ENCODE measurements around the gene ADAT2. TPM values are rescaled to one million over a fixed set of nuclear protein-coding genes. Genes with fewer than 3 reads are reported as not detected.

Gene ADAT2
- total and polyA plus RNA-seq, 2 donors (not counting 3 experiments of a cell fraction or from before 2014, with no cell fraction given), result 5.4 to 9.8 TPM

- DNase-seq (ENCODE audit: low read depth, low spot score), result no peak
- TF ChIP-seq MYC (IDR thresholded peaks at IDR 0.05; ENCODE audit: low read depth, low read length) (no peak), POLR2AphosphoS5 (IDR thresholded peaks at IDR 0.05; ENCODE audit: insufficient read depth, low read depth, low read length) (no peak), GATA2 (IDR thresholded peaks at IDR 0.05; ENCODE audit: insufficient read depth, insufficient read length, low read depth, low read length) (no peak), EZH2 (IDR thresholded peaks at IDR 0.05; ENCODE audit: borderline replicate concordance, low read depth, low read length, severe bottlenecking) (no peak)
- H3K36me3 ChIP-seq (ENCODE audit: control insufficient read depth in 2 of 2, extremely low read depth in 1 of 2, insufficient read depth in 2 of 2, low read length in 2 of 2), result no peaks in the 10 kb centered on the region
- no peaks in the 10 kb centered on the region for H3K9me3 ChIP-seq (replicated peaks; ENCODE audit: control insufficient read depth, insufficient read depth, low read length)
- H3K79me2 ChIP-seq (ENCODE audit: control insufficient read depth, insufficient read depth, low read length), result no peaks in the 10 kb centered on the region
- H3K4me1 ChIP-seq (ENCODE audit: control insufficient read depth, extremely low read depth, insufficient read depth, low read length), result no peaks in the 10 kb centered on the region
- no peak overlapping the region for H2AFZ ChIP-seq (ENCODE audit: low read depth, low read length)
- no peaks in the 10 kb centered on the region for H4K20me1 ChIP-seq (replicated peaks; ENCODE audit: control insufficient read depth, extremely low read depth, insufficient read depth, low read length)
- dilution Hi-C loops (cut with MboI; ENCODE audit: extremely low pct_ligation_motif_present, low sequenced_read_pairs) (no loop called here), intact Hi-C loops (cut with micrococcal nuclease) (no loop called here)
- no peaks in the 10 kb centered on the region for H3K9me1 ChIP-seq (replicated peaks; ENCODE audit: control insufficient read depth, extremely low read depth, insufficient read depth, low read length)
- FAIRE-seq, result no peak
- H3K4me3 ChIP-seq (replicated peaks in 1 of 3; ENCODE audit: insufficient read depth in 1 of 3, low read depth in 1 of 3, low read length in 3 of 3), result no peak overlapping the region
- no peak overlapping the region for H3K27ac ChIP-seq (ENCODE audit: insufficient read depth, low read depth, low read length)
- peaks cover 4 to 5% of the 10 kb centered on the region in 2 experiments for H3K27me3 ChIP-seq (ENCODE audit: control insufficient read depth in 2 of 2, insufficient read depth in 2 of 2, low read length in 2 of 2)
- POLR2A ChIA-PET, result no interaction called here
- H3K9ac ChIP-seq (replicated peaks; ENCODE audit: extremely low read depth, insufficient read depth, low read length), result no peak overlapping the region
- CTCF ChIA-PET, result interaction anchor here (0.6 kb wide), 1 partner anchor 100 kb away, joined by 4 read pairs; no protein-coding TSS in a partner anchor
- H3K4me2 ChIP-seq (ENCODE audit: insufficient read depth, low read length), result no peak overlapping the region
- BruUV-seq (replicated peaks), result no TSS peak
These were observed 75.4 kb downstream of the ADAT2 start for GRCh38 chr6:143375022-143375585.

GRCh38 chr6:143374014-143374413 is 76.5 kb downstream of the ADAT2 start:
- TF ChIP-seq CTCF (IDR thresholded peaks at IDR 0.05; ENCODE audit: extremely low read depth in 1 of 2, insufficient read depth in 1 of 2, low read depth in 1 of 2, low read length in 2 of 2) (no peak), POLR2A (IDR thresholded peaks at IDR 0.05; ENCODE audit: low read depth, low read length) (no peak), JUN (IDR thresholded peaks at IDR 0.05; ENCODE audit: borderline replicate concordance, insufficient read depth, insufficient read length, low read depth) (no peak), MYC (IDR thresholded peaks at IDR 0.05; ENCODE audit: low read depth, low read length) (no peak), MAX (IDR thresholded peaks at IDR 0.05; ENCODE audit: insufficient read depth, insufficient read length) (no peak), POLR2AphosphoS5 (IDR thresholded peaks at IDR 0.05; ENCODE audit: insufficient read depth, low read depth, low read length) (no peak), FOS (IDR thresholded peaks at IDR 0.05; ENCODE audit: borderline replicate concordance, insufficient read depth, low read length) (no peak), GATA2 (IDR thresholded peaks at IDR 0.05; ENCODE audit: insufficient read depth, insufficient read length, low read depth, low read length) (no peak), EZH2 (IDR thresholded peaks at IDR 0.05; ENCODE audit: borderline replicate concordance, low read depth, low read length, severe bottlenecking) (no peak)
- POLR2A ChIA-PET, result no interaction called here
- H3K9me1 ChIP-seq (replicated peaks; ENCODE audit: control insufficient read depth, extremely low read depth, insufficient read depth, low read length), result no peaks in the 10 kb centered on the region
- no peak overlapping the region for H3K4me3 ChIP-seq (replicated peaks in 1 of 3; ENCODE audit: insufficient read depth in 1 of 3, low read depth in 1 of 3, low read length in 3 of 3)
- H3K4me2 ChIP-seq (ENCODE audit: insufficient read depth, low read length), result no peak overlapping the region
- H3K9me3 ChIP-seq (replicated peaks; ENCODE audit: control insufficient read depth, insufficient read depth, low read length), result no peaks in the 10 kb centered on the region
- intact Hi-C loops (cut with micrococcal nuclease) (no loop called here), dilution Hi-C loops (cut with MboI; ENCODE audit: extremely low pct_ligation_motif_present, low sequenced_read_pairs) (no loop called here)
- no peak overlapping the region for H2AFZ ChIP-seq (ENCODE audit: low read depth, low read length)
- DNase-seq (ENCODE audit: low read depth, low spot score) (no peak), FAIRE-seq (no peak)
- CTCF ChIA-PET, result no interaction called here
- H3K27me3 ChIP-seq (ENCODE audit: control insufficient read depth in 2 of 2, insufficient read depth in 2 of 2, low read length in 2 of 2), result peaks cover 4% of the 10 kb centered on the region in 2 experiments
- BruUV-seq (replicated peaks), result no TSS peak
- no peaks in the 10 kb centered on the region for H4K20me1 ChIP-seq (replicated peaks; ENCODE audit: control insufficient read depth, extremely low read depth, insufficient read depth, low read length)
- no peaks in the 10 kb centered on the region for H3K36me3 ChIP-seq (ENCODE audit: control insufficient read depth in 2 of 2, extremely low read depth in 1 of 2, insufficient read depth in 2 of 2, low read length in 2 of 2)
- no peaks in the 10 kb centered on the region for H3K79me2 ChIP-seq (ENCODE audit: control insufficient read depth, insufficient read depth, low read length)
- no peaks in the 10 kb centered on the region for H3K4me1 ChIP-seq (ENCODE audit: control insufficient read depth, extremely low read depth, insufficient read depth, low read length)
- H3K27ac ChIP-seq (ENCODE audit: insufficient read depth, low read depth, low read length), result no peak overlapping the region
- no peak overlapping the region for H3K9ac ChIP-seq (replicated peaks; ENCODE audit: extremely low read depth, insufficient read depth, low read length)
